Uterus (tissue), 4 donors: Measurements from ENCODE around the gene SCN5A. TPM values are rescaled to one million over a fixed set of nuclear protein-coding genes. Genes with fewer than 3 reads are reported as not detected.

Source experiments
- DNase-seq, 2 donors: peaks; one replicate each; pipeline ENCODE4 v3.0.0-alpha.2; 2019 to 2020
- H3K27ac ChIP-seq, 2 donors: fragments of 200-600 bp; sonication (generic); 1 replicate in 1 of 2; 2 replicates in 1 of 2; pipeline ENCODE4 v1.5.1; 2016 to 2018
- H3K27me3 ChIP-seq, 2 donors: fragments of 200-600 bp; sonication (generic); one replicate each; pipeline ENCODE4 v1.5.1; 2018 to 2019; ENCODE audit warnings: control low read depth in 1 of 2
- H3K36me3 ChIP-seq, 2 donors: fragments of 200-600 bp; sonication (generic); one replicate each; pipeline ENCODE4 v1.5.1; 2019; ENCODE audit warnings: control low read depth in 1 of 2
- H3K4me1 ChIP-seq, 2 donors: fragments of 200-600 bp; sonication (generic); one replicate each; pipeline ENCODE4 v1.5.1; 2018 to 2019; ENCODE audit warnings: control low read depth in 1 of 2
- H3K4me3 ChIP-seq, 2 donors: fragments of 200-600 bp; sonication (generic); 1 replicate in 1 of 2; 2 replicates in 1 of 2; pipeline ENCODE4 v1.5.1; 2018 to 2019; ENCODE audit warnings: mild to moderate bottlenecking in 1 of 2
- H3K9me3 ChIP-seq, 2 donors: fragments of 200-600 bp; sonication (generic); one replicate each; pipeline ENCODE4 v1.5.1; 2019; ENCODE audit warnings: control low read depth in 1 of 2
- POLR2A ChIP-seq, 2 donors: fragments of 450-650 bp; IDR thresholded peaks; one replicate each; pipeline ENCODE4 v1.6.1; 2016; ENCODE audit warnings: antibody characterized with exemption in 2 of 2, mild to moderate bottlenecking in 1 of 2, moderate library complexity in 1 of 2
- intact Hi-C: fragments of 100-400 bp; cut with DNase I; formaldehyde crosslinking; loops from one replicate; pipeline ENCODE4 v1.15.1; 2023; ENCODE audit warnings: low total_unique reads
- total RNA-seq, 4 donors: library from RNA; depleted of rRNA in 3 of 4; stranded (reverse); fragments of >200 nt in 3 of 4; gene quantifications; one replicate each; pipeline versions ENCODE4 v1.1.0 to v1.2.4, GENCODE V29; 2014 to 2023
- TF ChIP-seq, protein P1 (sequence below), 4 experiments: fragments of 200-600 bp in 2 of 4; fragments of 450-650 bp in 2 of 4; sonication (generic) in 2 of 4; IDR thresholded peaks; one replicate each; pipeline ENCODE4 v1.5.1; 2016 to 2019; ENCODE audit warnings: antibody characterized with exemption in 4 of 4, mild to moderate bottlenecking in 2 of 4, moderate library complexity in 1 of 4
- donor health status: DM: yes; HTN: yes; CAD: no.

The SCN5A gene
- total RNA-seq, 4 donors from 2014 or later: under 0.01 to 3.2 (median 1.6) TPM; not detected in 1

DNA sequence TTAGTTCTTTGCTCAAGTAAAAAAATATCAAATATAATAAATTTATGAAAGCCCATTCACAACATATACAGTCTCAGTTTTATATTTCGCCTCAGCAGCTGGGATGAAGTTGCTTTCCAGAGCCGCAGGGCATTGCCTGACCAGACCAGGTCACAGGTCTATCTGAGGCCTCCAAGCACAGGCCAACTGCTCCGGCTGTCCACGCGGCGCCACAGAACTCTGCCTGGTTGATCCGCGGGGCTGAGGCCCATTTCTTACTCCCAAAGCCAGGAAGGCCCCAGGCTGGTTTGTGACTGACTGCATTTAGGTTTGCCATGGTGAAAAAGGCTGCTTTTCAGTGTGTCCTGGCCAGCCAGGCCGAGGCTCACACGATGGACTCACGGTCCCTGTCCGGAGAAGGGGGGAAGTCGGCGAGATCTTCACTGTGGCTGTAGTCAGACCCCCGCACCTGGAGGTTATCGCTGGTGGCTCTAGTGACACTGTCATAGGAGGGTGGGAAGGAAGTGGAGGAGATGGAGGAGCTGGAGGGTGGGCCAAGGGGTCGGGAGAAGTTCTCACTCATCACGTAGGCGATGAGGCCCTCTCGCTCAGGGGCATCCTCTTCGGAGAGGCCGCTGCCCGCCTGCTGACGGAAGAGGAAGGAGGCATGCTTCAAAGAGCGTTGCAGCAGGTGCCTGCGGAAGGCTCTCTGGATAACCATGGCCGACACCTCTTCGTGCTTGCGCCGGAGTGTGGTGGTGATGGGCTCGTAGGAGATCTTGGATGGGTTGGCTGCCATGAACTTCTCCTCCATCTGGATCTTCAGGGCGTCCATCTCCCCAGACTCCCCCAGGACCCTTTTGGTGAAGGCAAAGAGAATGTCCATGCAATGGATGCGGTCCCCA is 99.3 kb downstream of the SCN5A start:
- intact Hi-C loops: no loop called here
- DNase-seq: no peak
- H3K4me1 ChIP-seq: no peaks in the 10 kb centered on the region
- H3K4me3 ChIP-seq: no peak overlapping the region
- H3K27me3 ChIP-seq: no peaks in the 10 kb centered on the region
- no peaks in the 10 kb centered on the region for H3K36me3 ChIP-seq
- no peak for TF ChIP-seq POLR2A (IDR thresholded peaks at IDR 0.05)
- TF ChIP-seq, protein P1, sequence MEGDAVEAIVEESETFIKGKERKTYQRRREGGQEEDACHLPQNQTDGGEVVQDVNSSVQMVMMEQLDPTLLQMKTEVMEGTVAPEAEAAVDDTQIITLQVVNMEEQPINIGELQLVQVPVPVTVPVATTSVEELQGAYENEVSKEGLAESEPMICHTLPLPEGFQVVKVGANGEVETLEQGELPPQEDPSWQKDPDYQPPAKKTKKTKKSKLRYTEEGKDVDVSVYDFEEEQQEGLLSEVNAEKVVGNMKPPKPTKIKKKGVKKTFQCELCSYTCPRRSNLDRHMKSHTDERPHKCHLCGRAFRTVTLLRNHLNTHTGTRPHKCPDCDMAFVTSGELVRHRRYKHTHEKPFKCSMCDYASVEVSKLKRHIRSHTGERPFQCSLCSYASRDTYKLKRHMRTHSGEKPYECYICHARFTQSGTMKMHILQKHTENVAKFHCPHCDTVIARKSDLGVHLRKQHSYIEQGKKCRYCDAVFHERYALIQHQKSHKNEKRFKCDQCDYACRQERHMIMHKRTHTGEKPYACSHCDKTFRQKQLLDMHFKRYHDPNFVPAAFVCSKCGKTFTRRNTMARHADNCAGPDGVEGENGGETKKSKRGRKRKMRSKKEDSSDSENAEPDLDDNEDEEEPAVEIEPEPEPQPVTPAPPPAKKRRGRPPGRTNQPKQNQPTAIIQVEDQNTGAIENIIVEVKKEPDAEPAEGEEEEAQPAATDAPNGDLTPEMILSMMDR (IDR thresholded peaks at IDR 0.05): no peak
- no peaks in the 10 kb centered on the region for H3K9me3 ChIP-seq
- no peak overlapping the region for H3K27ac ChIP-seq

DNA sequence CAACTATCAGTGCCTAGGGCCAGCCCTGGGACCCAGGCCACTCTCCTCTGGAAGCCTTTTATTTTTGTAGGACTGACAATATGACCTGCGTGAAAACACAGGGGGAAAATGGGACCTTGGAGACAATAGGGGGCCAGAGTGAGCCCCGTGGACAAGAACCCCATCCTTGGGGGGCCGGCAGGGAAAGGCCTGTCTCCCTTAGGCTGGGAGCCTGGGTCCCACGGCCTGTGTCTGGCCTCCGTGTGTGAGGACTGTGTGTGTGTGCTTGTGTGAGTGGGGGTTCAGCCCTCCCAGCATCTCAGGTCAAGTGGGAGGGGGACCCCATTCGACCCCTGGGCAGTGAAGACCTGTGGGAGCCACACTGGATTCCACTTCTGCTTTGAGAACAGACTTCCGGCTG is 100.0 kb downstream of the SCN5A start:
- Histone ChIP-seq H3K9me3 (no peaks in the 10 kb centered on the region), H3K4me1 (no peaks in the 10 kb centered on the region), H3K4me3 (no peak overlapping the region), H3K27me3 (no peaks in the 10 kb centered on the region), H3K27ac (no peak overlapping the region), H3K36me3 (no peaks in the 10 kb centered on the region)
- intact Hi-C loops: no loop called here
- no peak for TF ChIP-seq POLR2A (IDR thresholded peaks at IDR 0.05)
- TF ChIP-seq, protein P1 (IDR thresholded peaks at IDR 0.05): no peak
- DNase-seq: no peak

DNA sequence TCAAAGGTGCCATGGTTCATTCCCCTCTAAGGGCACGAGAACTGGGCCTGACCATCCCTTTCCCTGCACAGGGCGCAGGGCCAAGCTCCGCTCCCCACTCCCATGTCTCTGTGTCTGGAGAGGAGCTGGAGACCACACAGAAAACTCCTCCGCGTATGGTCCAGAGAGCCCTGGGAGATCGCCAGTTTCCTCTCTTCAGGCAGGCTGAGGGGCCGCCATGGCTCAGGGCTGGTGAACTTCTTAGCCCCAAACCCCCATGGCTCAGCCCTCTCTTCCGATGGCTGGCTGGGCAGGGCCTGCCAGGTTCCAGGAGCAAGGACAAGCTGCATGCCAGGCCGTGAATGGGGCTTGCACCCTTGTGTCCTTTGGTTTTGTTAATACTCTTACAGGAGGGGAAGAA is 100.4 kb downstream of the SCN5A start:
- no peak for TF ChIP-seq POLR2A (IDR thresholded peaks at IDR 0.05)
- TF ChIP-seq, protein P1 (IDR thresholded peaks at IDR 0.05): no peak

DNA sequence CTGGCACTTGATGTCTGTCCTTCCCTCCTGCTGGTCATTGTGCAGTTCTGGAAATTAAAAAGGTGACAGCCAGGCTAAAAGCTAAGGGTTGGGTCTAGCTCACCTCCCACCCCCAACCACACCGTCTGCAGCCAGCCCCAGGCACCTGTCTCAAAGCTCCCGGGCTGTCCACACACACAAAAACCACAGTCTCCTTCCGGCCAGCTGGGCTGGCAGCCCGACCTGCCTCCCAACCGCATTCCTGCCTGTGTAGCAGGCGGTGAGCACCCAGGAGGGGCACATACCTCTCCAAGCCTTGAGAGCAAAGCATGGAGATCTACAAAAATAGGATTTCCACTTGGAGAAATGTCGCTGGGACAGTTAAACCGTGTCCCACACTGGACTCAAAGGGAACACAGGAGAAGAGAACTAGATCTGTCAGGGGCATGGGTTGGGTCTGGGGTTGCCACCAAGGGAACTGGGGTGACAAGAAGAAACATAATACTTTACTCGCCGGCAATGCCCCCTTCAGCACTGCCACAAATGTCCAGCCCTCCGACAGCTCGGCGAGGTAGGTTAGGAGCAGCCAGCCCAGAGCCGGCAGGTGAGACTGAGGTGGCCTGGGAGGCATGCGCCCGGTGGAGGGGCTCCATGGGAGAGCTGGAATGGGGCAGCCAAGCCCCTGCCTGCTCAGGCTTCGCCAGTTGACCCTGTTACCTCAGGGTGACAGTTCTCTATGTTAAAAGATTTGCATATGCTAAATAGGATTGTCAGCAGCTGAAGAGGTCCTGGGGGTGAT is 101.1 kb downstream of the SCN5A start:
- H3K4me3 ChIP-seq: no peak overlapping the region
- no peak for TF ChIP-seq POLR2A (IDR thresholded peaks at IDR 0.05)
- TF ChIP-seq, protein P1 (IDR thresholded peaks at IDR 0.05): no peak
- H3K9me3 ChIP-seq: no peaks in the 10 kb centered on the region

More for the DNA sequence above, 100.4 kb downstream of the SCN5A start:
- no peaks in the 10 kb centered on the region for H3K36me3 ChIP-seq
- no peak overlapping the region for H3K4me3 ChIP-seq
- no peak overlapping the region for H3K27ac ChIP-seq
- no peaks in the 10 kb centered on the region for H3K4me1 ChIP-seq
- DNase-seq: no peak
- no peaks in the 10 kb centered on the region for H3K9me3 ChIP-seq
- no peaks in the 10 kb centered on the region for H3K27me3 ChIP-seq
- intact Hi-C loops: no loop called here

DNA sequence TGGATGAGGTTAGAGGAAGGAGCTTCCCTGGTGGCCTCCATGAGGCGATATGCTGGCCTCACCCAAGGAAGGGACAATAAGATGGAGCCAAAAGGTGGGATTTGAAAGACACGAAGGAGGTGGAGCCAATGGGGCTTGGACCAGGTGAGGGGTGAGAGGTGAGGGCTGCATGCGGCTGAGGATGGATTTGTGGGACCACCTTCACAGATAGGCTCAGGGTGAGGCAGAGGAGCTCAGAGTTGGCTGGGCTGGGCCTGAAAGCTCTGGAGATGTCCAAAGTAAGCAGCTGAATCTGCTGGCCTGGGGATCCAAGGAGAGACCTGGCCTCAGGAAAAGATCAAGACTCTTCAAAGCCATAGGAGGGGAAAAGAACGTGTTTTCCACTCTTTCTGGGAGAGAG is 103.5 kb downstream of the SCN5A start:
- Histone ChIP-seq H3K27ac (no peak overlapping the region), H3K27me3 (no peaks in the 10 kb centered on the region), H3K4me3 (no peak overlapping the region), H3K4me1 (no peaks in the 10 kb centered on the region), H3K9me3 (no peaks in the 10 kb centered on the region), H3K36me3 (no peaks in the 10 kb centered on the region)
- TF ChIP-seq, protein P1 (IDR thresholded peaks at IDR 0.05): no peak
- no peak for TF ChIP-seq POLR2A (IDR thresholded peaks at IDR 0.05)
- intact Hi-C loops: no loop called here
- DNase-seq: no peak

More for the DNA sequence above, 101.1 kb downstream of the SCN5A start:
- no peaks in the 10 kb centered on the region for H3K4me1 ChIP-seq
- no peaks in the 10 kb centered on the region for H3K27me3 ChIP-seq
- DNase-seq: no peak
- no peaks in the 10 kb centered on the region for H3K36me3 ChIP-seq
- no peak overlapping the region for H3K27ac ChIP-seq
- intact Hi-C loops: no loop called here
